HCT116 (cell line): ENCODE results near the gene PTPN1. TPM values are rescaled to one million over a fixed set of nuclear protein-coding genes. Genes with fewer than 3 reads are reported as not detected.

Source experiments
- ATAC-seq: fragments of 200-7000 bp; cut with Tn5 transposase; 2 replicates; pipeline ENCODE4 v1.9.1; 2020; ENCODE audit warnings: mild to moderate bottlenecking, moderate library complexity
- BruUV-seq: library from RNA; stranded (reverse); fragments of 400-500 nt; replicated peaks from 2 replicates; lab custom pipeline; 2021; lab: Mats Ljungman, UMichigan
- CTCF ChIA-PET: fragments of 300-600 bp; sonication (Branson Sonifier 250); formaldehyde crosslinking; loops from one replicate; lab custom pipeline; 2021; ENCODE audit warnings: antibody characterized with exemption; lab: Charles Lee
- POLR2A ChIA-PET: fragments of 300-600, 350-600 bp; sonication (Branson Sonifier 250); formaldehyde crosslinking; loops from one replicate; lab custom pipeline; 2021; ENCODE audit warnings: antibody characterized with exemption; lab: Charles Lee
- RAD21 ChIA-PET, 2 experiments: fragments of 300-600 bp; sonication (Branson Sonifier 250); formaldehyde crosslinking; loops; one replicate each; lab custom pipeline; 2023; ENCODE audit warnings: low total read pairs in 2 of 2; ENCODE audit not compliant: uncharacterized antibody in 2 of 2, unreplicated experiment in 2 of 2, low non-redundant PET in 1 of 2; lab: Charles Lee
- DNase-seq: peaks from one replicate; pipeline ENCODE4 v3.0.0-alpha.2; 2010; ENCODE audit warnings: low read depth, low spot score
- H2AFZ ChIP-seq: fragments of 200-600 bp; shearing (Covaris generic), sonication (generic); 2 replicates; pipeline ENCODE4 v1.6.1; 2017; ENCODE audit warnings: low read depth, mixed run types, mixed read lengths, antibody characterized with exemption, low read length; ENCODE audit not compliant: poor library complexity, severe bottlenecking
- H3K27ac ChIP-seq: 2 replicates; pipeline ENCODE4 v1.5.1; 2012; ENCODE audit warnings: low read depth, low read length
- H3K27me3 ChIP-seq: fragments of 200-600 bp; sonication (generic); 2 replicates; pipeline ENCODE4 v1.6.1; 2016; ENCODE audit warnings: mixed run types, low read length, mixed read lengths; ENCODE audit not compliant: insufficient read depth
- H3K36me3 ChIP-seq, 2 experiments: fragments of 200-500 bp in 1 of 2; fragments of 200-600 bp in 1 of 2; sonication (Bioruptor generic) in 1 of 2; sonication (generic) in 1 of 2; 2 replicates each; pipeline versions ENCODE4 v1.5.1 to v1.6.1; 2014 to 2016; ENCODE audit warnings: low read length in 2 of 2, inconsistent platforms in 1 of 2, mixed read lengths in 1 of 2, mixed run types in 1 of 2; ENCODE audit not compliant: insufficient read depth in 2 of 2, control insufficient read depth in 1 of 2
- H3K4me1 ChIP-seq, 2 experiments: fragments of 200-600 bp in 1 of 2; sonication (generic) in 1 of 2; 2 replicates each; pipeline versions ENCODE4 v1.5.1 to v1.6.1; 2012 to 2017; ENCODE audit warnings: low read length in 2 of 2, inconsistent platforms in 1 of 2, mild to moderate bottlenecking in 1 of 2, mixed read lengths in 1 of 2, mixed run types in 1 of 2, moderate library complexity in 1 of 2; ENCODE audit not compliant: insufficient read depth in 2 of 2, control insufficient read depth in 1 of 2
- H3K4me2 ChIP-seq: fragments of 200-600 bp; sonication (generic); 2 replicates; pipeline ENCODE4 v1.6.1; 2017; ENCODE audit warnings: mixed run types, low read length, mixed read lengths
- H3K4me3 ChIP-seq, 2 experiments: fragments of 200-600 bp in 1 of 2; sonication (generic) in 1 of 2; replicated peaks in 1 of 2; 2 replicates each; pipeline ENCODE4 v1.5.1; 2011 to 2016; ENCODE audit warnings: low read length in 2 of 2, control low read depth in 1 of 2, low read depth in 1 of 2, mild to moderate bottlenecking in 1 of 2, mixed read lengths in 1 of 2, mixed run types in 1 of 2
- H3K79me2 ChIP-seq: fragments of 200-600 bp; sonication (generic); 2 replicates; pipeline ENCODE4 v1.6.1; 2017; ENCODE audit warnings: mild to moderate bottlenecking, mixed run types, low read length, moderate library complexity, mixed read lengths; ENCODE audit not compliant: insufficient read depth
- H3K9ac ChIP-seq: fragments of 200-600 bp; sonication (generic); 2 replicates; pipeline ENCODE4 v1.6.1; 2016; ENCODE audit warnings: low read length, mixed read lengths
- H3K9me2 ChIP-seq: fragments of 200-600 bp; sonication (generic), shearing (Covaris generic); 2 replicates; pipeline ENCODE4 v1.6.1; 2017; ENCODE audit warnings: mixed run types, mild to moderate bottlenecking, moderate library complexity; ENCODE audit not compliant: insufficient read depth
- H3K9me3 ChIP-seq, 2 experiments: fragments of 200-500 bp in 1 of 2; fragments of 200-600 bp in 1 of 2; sonication (Bioruptor generic) in 1 of 2; sonication (generic) in 1 of 2; 2 replicates each; pipeline ENCODE4 v1.6.1; 2014 to 2017; ENCODE audit warnings: low read length in 2 of 2, mixed read lengths in 2 of 2, inconsistent platforms in 1 of 2, low read depth in 1 of 2, mild to moderate bottlenecking in 1 of 2, mixed run types in 1 of 2, moderate library complexity in 1 of 2; ENCODE audit not compliant: control insufficient read depth in 1 of 2, insufficient read depth in 1 of 2
- H4K20me1 ChIP-seq: fragments of 200-600 bp; sonication (generic), shearing (Covaris generic); 2 replicates; pipeline ENCODE4 v1.6.1; 2017; ENCODE audit warnings: mixed run types, mild to moderate bottlenecking, moderate library complexity; ENCODE audit not compliant: insufficient read depth
- ELF1 ChIP-seq: IDR thresholded peaks from 2 replicates; pipeline ENCODE4 v1.6.1; 2012; ENCODE audit warnings: low read depth, borderline replicate concordance
- SIN3A ChIP-seq: IDR thresholded peaks from 2 replicates; pipeline ENCODE4 v1.6.1; 2012; ENCODE audit warnings: low read depth
- YY1 ChIP-seq: IDR thresholded peaks from 2 replicates; pipeline ENCODE4 v1.6.1; 2011; ENCODE audit warnings: low read length, low read depth, moderate library complexity, mild to moderate bottlenecking; ENCODE audit not compliant: insufficient replicate concordance; ENCODE audit errors: extremely low read depth
- ZNF274 ChIP-seq: fragments of 200-500 bp; sonication (Bioruptor generic); IDR thresholded peaks from 2 replicates; pipeline ENCODE4 v1.6.1; 2014; ENCODE audit warnings: mild to moderate bottlenecking, low read depth, low read length, inconsistent platforms
- intact Hi-C: fragments of 100-400 bp; cut with micrococcal nuclease; formaldehyde crosslinking; loops from 2 replicates; pipeline ENCODE4 v1.10.0; 2022
- total RNA-seq: library from RNA; stranded (reverse); gene quantifications from one replicate; pipeline ENCODE4 v1.2.1, GENCODE V29; 2021; ENCODE audit not compliant: unreplicated experiment
- TF ChIP-seq, protein P1 (sequence below): IDR thresholded peaks from 2 replicates; pipeline ENCODE4 v1.6.1; 2012
- TF ChIP-seq, protein P2 (sequence below), 3 experiments: fragments of 200-600 bp in 1 of 3; sonication (generic) in 1 of 3; IDR thresholded peaks in 2 of 3; conservative IDR thresholded peaks in 1 of 3; 2 replicates each; pipeline ENCODE4 v1.5.1; 2012 to 2017; ENCODE audit warnings: low read depth in 2 of 3, low read length in 2 of 3, antibody characterized with exemption in 1 of 3, borderline replicate concordance in 1 of 3, control low read depth in 1 of 3, mild to moderate bottlenecking in 1 of 3, mixed read lengths in 1 of 3, mixed run types in 1 of 3, moderate library complexity in 1 of 3; ENCODE audit not compliant: insufficient read depth in 1 of 3
- TF ChIP-seq, protein P3 (sequence below): IDR thresholded peaks from 2 replicates; pipeline ENCODE4 v1.6.1; 2012; ENCODE audit warnings: low read depth

PTPN1 gene
- total RNA-seq, 1 experiment from 2014 or later, result 47.5 TPM

DNA sequence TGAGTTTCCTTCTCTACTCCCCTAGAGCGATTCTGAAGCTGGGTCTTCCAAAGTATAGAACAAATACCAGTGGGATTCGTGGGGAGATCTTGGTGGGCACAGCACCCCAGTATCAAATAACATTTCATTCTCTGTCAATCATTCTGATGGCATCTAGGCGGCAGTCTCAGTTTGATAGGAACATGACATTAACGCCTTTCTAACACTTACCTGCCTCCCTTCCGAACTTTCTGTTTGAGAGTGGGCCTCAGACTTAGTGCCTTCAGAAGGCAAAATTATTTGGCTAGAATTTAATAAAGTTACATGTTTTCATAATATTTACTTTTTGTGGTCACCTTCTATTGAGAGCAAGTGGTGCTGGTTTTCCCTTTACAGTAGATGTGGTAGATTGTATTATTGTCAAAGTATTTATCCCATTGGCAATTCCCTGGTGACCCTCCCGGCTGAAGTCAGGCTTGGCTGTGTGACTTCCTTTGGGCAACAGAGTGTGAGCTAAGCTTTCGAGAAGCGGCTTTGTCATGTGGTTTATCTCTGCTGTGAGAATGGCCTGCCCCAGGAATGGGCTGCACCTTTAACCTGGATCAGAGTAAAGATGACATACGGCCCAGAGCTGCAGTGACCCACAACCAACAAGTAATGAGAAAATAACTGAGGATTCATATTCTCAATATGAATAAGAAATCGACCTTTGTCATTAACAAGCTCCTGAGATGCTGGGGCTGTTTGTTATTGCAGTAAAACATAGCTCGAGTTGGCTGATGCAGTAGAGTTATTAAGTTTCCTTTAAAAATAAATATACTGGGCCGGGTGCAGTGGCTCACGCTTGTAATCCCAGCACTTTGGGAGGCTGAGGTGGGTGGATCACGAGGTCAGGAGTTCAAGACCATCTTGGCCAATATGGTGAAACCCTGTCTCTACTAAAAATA lies 45.2 kb upstream of the PTPN1 start:
- TF ChIP-seq, protein P1, sequence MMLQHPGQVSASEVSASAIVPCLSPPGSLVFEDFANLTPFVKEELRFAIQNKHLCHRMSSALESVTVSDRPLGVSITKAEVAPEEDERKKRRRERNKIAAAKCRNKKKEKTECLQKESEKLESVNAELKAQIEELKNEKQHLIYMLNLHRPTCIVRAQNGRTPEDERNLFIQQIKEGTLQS, result no peak
- TF ChIP-seq ZNF274 (no peak), SIN3A (no peak), ELF1 (no peak), YY1 (no peak)
- TF ChIP-seq, protein P2, sequence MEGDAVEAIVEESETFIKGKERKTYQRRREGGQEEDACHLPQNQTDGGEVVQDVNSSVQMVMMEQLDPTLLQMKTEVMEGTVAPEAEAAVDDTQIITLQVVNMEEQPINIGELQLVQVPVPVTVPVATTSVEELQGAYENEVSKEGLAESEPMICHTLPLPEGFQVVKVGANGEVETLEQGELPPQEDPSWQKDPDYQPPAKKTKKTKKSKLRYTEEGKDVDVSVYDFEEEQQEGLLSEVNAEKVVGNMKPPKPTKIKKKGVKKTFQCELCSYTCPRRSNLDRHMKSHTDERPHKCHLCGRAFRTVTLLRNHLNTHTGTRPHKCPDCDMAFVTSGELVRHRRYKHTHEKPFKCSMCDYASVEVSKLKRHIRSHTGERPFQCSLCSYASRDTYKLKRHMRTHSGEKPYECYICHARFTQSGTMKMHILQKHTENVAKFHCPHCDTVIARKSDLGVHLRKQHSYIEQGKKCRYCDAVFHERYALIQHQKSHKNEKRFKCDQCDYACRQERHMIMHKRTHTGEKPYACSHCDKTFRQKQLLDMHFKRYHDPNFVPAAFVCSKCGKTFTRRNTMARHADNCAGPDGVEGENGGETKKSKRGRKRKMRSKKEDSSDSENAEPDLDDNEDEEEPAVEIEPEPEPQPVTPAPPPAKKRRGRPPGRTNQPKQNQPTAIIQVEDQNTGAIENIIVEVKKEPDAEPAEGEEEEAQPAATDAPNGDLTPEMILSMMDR (IDR thresholded peaks at IDR 0.05 in 2 of 3, conservative IDR thresholded peaks at IDR 0.05 in 1 of 3; ENCODE audit: borderline replicate concordance in 1 of 3, insufficient read depth in 1 of 3, low read depth in 2 of 3, low read length in 2 of 3), result no peak
- TF ChIP-seq, protein P3, sequence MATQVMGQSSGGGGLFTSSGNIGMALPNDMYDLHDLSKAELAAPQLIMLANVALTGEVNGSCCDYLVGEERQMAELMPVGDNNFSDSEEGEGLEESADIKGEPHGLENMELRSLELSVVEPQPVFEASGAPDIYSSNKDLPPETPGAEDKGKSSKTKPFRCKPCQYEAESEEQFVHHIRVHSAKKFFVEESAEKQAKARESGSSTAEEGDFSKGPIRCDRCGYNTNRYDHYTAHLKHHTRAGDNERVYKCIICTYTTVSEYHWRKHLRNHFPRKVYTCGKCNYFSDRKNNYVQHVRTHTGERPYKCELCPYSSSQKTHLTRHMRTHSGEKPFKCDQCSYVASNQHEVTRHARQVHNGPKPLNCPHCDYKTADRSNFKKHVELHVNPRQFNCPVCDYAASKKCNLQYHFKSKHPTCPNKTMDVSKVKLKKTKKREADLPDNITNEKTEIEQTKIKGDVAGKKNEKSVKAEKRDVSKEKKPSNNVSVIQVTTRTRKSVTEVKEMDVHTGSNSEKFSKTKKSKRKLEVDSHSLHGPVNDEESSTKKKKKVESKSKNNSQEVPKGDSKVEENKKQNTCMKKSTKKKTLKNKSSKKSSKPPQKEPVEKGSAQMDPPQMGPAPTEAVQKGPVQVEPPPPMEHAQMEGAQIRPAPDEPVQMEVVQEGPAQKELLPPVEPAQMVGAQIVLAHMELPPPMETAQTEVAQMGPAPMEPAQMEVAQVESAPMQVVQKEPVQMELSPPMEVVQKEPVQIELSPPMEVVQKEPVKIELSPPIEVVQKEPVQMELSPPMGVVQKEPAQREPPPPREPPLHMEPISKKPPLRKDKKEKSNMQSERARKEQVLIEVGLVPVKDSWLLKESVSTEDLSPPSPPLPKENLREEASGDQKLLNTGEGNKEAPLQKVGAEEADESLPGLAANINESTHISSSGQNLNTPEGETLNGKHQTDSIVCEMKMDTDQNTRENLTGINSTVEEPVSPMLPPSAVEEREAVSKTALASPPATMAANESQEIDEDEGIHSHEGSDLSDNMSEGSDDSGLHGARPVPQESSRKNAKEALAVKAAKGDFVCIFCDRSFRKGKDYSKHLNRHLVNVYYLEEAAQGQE, result no peak
- intact Hi-C loops, result loop anchor here (1.0 to 10.0 kb wide), 4 partner anchors 112 to 490 kb away; no protein-coding TSS in a partner anchor
- DNase-seq, result no peak
- Histone ChIP-seq H3K27ac (no peak overlapping the region), H3K36me3 (no peaks in the 10 kb centered on the region), H3K79me2 (no peaks in the 10 kb centered on the region), H3K27me3 (no peaks in the 10 kb centered on the region), H3K4me1 (peaks cover 4 to 33% of the 10 kb centered on the region in 2 experiments; a peak in 3 of 4 replicates), H3K9me3 (no peaks in the 10 kb centered on the region), H3K9ac (no peak overlapping the region), H3K4me2 (peak overlapping the region; percentile 77), H3K4me3 (peak overlapping the region; percentile 25 to 44; a peak in 3 of 4 replicates), H3K9me2 (no peaks in the 10 kb centered on the region), H4K20me1 (no peaks in the 10 kb centered on the region), H2AFZ (peak overlapping the region; percentile 85)
- ATAC-seq, result no peak
- BruUV-seq, result no TSS peak
- ChIA-PET CTCF (interaction anchor here (1.1 to 5.9 kb wide), 7 partner anchors 13 to 344 kb away, joined by 3 to 61 read pairs (median 6); partner anchors contain the start of gene CEBPB), RAD21 (interaction anchor here (1.0 to 1.6 kb wide), 3 partner anchors 110 to 278 kb away, joined by 3 to 8 read pairs (median 4); partner anchors contain the start of gene CEBPB (in 1 of the 2)), POLR2A (interaction anchor here (1.3 to 2.8 kb wide), 2 partner anchors 274 to 278 kb away, joined by 6 to 10 read pairs; partner anchors contain the start of gene CEBPB)
